ENCODE results near the gene HPN. TPM values are rescaled to one million over a fixed set of nuclear protein-coding genes. Genes with fewer than 3 reads are reported as not detected.

Gene HPN
- total and polyA plus RNA-seq, 2 of the 13 experiments (the other 11 are each of a cell fraction or from before 2014, with no cell fraction given), result 46.7 to 261 TPM

GRCh38 chr19:35000338-35000646, 41.2 kb upstream of the HPN start (continued):
- TF ChIP-seq MLX (CRISPR knock-in tag; IDR thresholded peaks at IDR 0.05), result no peak
- TF ChIP-seq KDM5B (CRISPR knock-in tag; IDR thresholded peaks at IDR 0.05; ENCODE audit: borderline replicate concordance), result no peak
- TF ChIP-seq LBX2 (CRISPR knock-in tag; IDR thresholded peaks at IDR 0.05; ENCODE audit: borderline replicate concordance), result no peak
- no peak for TF ChIP-seq MBNL3 (CRISPR knock-in tag; conservative IDR thresholded peaks at IDR 0.05)
- no peak for TF ChIP-seq SNRNP70 (IDR thresholded peaks at IDR 0.05; ENCODE audit: low read depth, low read length)
- no peak for TF ChIP-seq ZFP90 (CRISPR knock-in tag; IDR thresholded peaks at IDR 0.05; ENCODE audit: borderline replicate concordance)
- TF ChIP-seq U2AF1 (optimal IDR thresholded peaks at IDR 0.05; ENCODE audit: low read depth, low read length), result no peak
- TF ChIP-seq U2AF2 (IDR thresholded peaks at IDR 0.05; ENCODE audit: low read depth, low read length), result no peak
- no peak for TF ChIP-seq RFX5 (IDR thresholded peaks at IDR 0.05; ENCODE audit: low read depth, low read length)
- TF ChIP-seq PAX8 (CRISPR knock-in tag; IDR thresholded peaks at IDR 0.05; ENCODE audit: borderline replicate concordance), result no peak
- TF ChIP-seq PCBP1 (IDR thresholded peaks at IDR 0.05; ENCODE audit: borderline replicate concordance, low read depth, low read length), result no peak
- no peak for TF ChIP-seq ZNF326 (CRISPR knock-in tag; IDR thresholded peaks at IDR 0.05; ENCODE audit: borderline replicate concordance)
- no peak for TF ChIP-seq PRDM4 (CRISPR knock-in tag; IDR thresholded peaks at IDR 0.05; ENCODE audit: borderline replicate concordance)
- TF ChIP-seq ZNF460 (CRISPR knock-in tag; IDR thresholded peaks at IDR 0.05; ENCODE audit: borderline replicate concordance), result no peak
- TF ChIP-seq PRPF4 (IDR thresholded peaks at IDR 0.05; ENCODE audit: low read depth, low read length, poor library complexity, severe bottlenecking), result no peak
- TF ChIP-seq POLR2A (IDR thresholded peaks at IDR 0.05; ENCODE audit: insufficient read depth in 1 of 2, low read depth in 2 of 2, low read length in 2 of 2), result peak in 1 of 2 experiments; percentile 63; a peak in 1 of 4 replicates
- TF ChIP-seq PHF8 (CRISPR knock-in tag; IDR thresholded peaks at IDR 0.05), result 0 out of 2 replicates have a peak, but pooled peaks have one; percentile 13
- no peak for TF ChIP-seq ZNF709 (CRISPR knock-in tag; IDR thresholded peaks at IDR 0.05)
- TF ChIP-seq MAFG (CRISPR knock-in tag; IDR thresholded peaks at IDR 0.05), result no peak
- TF ChIP-seq BHLHE40 (IDR thresholded peaks at IDR 0.05; ENCODE audit: low read length), result no peak
- no peak for TF ChIP-seq GMEB1 (CRISPR knock-in tag; IDR thresholded peaks at IDR 0.05; ENCODE audit: borderline replicate concordance)
- no peak for TF ChIP-seq NONO (IDR thresholded peaks at IDR 0.05)
- no peak for TF ChIP-seq NONO (CRISPR knock-in tag; conservative IDR thresholded peaks at IDR 0.05)
- TF ChIP-seq ZBTB8A (CRISPR knock-in tag; IDR thresholded peaks at IDR 0.05; ENCODE audit: borderline replicate concordance, low read depth), result no peak
- no peak for TF ChIP-seq MAFF (IDR thresholded peaks at IDR 0.05; ENCODE audit: low read depth, low read length)
- TF ChIP-seq ELF1 (CRISPR knock-in tag; IDR thresholded peaks at IDR 0.05), result no peak
- TF ChIP-seq CBFB (CRISPR knock-in tag; IDR thresholded peaks at IDR 0.05), result no peak
